ENCODE results near the gene KIAA1217. TPM values are rescaled to one million over a fixed set of nuclear protein-coding genes. Genes with fewer than 3 reads are reported as not detected.

The KIAA1217 gene
- total and polyA plus RNA-seq, 7 experiments from 2014 or later = 0.03 to 2.1 (median 0.15) TPM; not detected in 4

DNA sequence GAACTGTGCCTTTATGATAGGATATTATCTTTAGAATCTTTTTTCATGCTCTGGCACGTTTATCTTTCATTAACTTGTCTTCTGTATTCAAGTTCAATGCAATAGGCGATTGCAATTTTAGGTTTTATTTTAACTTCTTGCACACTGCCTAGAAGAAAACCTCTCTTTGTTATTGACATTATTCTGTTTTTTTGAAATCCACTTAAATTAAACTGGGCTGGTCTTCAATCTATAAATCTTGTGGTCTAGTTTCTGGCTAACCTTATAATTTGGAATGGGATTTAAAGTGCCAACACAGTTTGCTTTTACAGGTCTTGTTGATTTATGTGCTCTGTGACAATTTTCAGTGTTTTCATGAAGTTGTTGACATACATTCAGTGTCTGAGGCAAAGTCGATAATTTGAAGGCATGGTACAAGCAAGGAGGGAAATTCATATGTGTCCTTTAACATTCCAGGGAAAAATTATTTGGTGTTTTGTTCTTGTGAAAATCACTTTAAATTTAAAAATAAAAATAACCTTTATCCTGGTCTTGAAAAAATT lies 240.9 kb downstream of the KIAA1217 start:
- ATAC-seq = no peak
- CTCF ChIA-PET = no interaction called here
- POLR2A ChIA-PET = no interaction called here

DNA sequence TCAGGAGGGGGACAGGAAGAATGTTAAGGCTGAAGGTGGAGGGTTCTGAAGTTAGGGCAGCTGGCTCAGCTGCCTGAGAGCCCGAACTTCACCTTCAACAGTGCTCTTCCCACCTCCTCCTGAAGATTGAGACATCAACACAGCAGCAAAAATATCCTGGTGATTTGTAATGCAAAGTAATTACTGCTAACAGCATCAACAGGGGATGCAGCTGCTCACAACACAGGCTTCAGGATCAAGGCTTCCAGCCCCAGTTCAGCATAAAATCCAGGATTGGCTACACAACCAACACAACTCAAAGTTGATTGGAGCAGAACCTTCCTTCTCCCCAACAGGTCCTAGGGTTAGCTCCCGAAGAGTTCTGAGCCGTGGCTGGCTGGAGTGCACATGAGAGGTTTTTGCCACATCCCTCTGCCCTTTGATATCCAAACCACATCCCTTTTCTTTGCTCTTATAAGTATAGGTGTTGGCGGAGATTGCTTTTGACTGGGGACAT lies 242.4 kb downstream of the KIAA1217 start:
- no peaks in the 10 kb centered on the region for H3K9me3 Mint-ChIP-seq
- no peak overlapping the region for H3K27ac Mint-ChIP-seq
- H3K4me1 Mint-ChIP-seq = peaks cover 7 to 19% (median 9%) of the 10 kb centered on the region in 7 donors
- ChIA-PET POLR2A (no interaction called here), CTCF (no interaction called here)
- Histone ChIP-seq H3K4me1 (ENCODE audit: control insufficient read depth in 2 of 2, insufficient read depth in 2 of 2, low read length in 2 of 2) (peaks cover 3 to 7% of the 10 kb centered on the region in 2 donors), H3K36me3 (ENCODE audit: control insufficient read depth in 2 of 3, insufficient read depth in 3 of 3, low read length in 3 of 3) (no peaks in the 10 kb centered on the region), H3K9me3 (ENCODE audit: control insufficient read depth in 2 of 3, low read length in 3 of 3) (no peaks in the 10 kb centered on the region), H3K27ac (ENCODE audit: low read depth, low read length) (no peak overlapping the region), H3K27me3 (ENCODE audit: control insufficient read depth in 2 of 2, insufficient read depth in 2 of 2, low read length in 2 of 2) (peaks cover 0 to 4% of the 10 kb centered on the region in 2 donors), H3K4me3 (ENCODE audit: low read length) (no peak overlapping the region)
- peaks cover 27 to 46% (median 34%) of the 10 kb centered on the region in 5 donors for H3K27me3 Mint-ChIP-seq
- H3K4me3 Mint-ChIP-seq = peak overlapping the region in 4 of 10 donors; percentile 14 to 23 (median 18)
- DNase-seq = peak in 2 of 9 donors; percentile 5 to 7
- no peak for ATAC-seq
- H3K36me3 Mint-ChIP-seq = no peaks in the 10 kb centered on the region
- intact Hi-C loops (cut with micrococcal nuclease) = no loop called here

More for the DNA sequence above, 240.9 kb downstream of the KIAA1217 start:
- H3K9me3 ChIP-seq (ENCODE audit: control insufficient read depth in 2 of 3, low read length in 3 of 3) = no peaks in the 10 kb centered on the region
- peaks cover 3 to 7% of the 10 kb centered on the region in 2 donors for H3K4me1 ChIP-seq (ENCODE audit: control insufficient read depth in 2 of 2, insufficient read depth in 2 of 2, low read length in 2 of 2)
- H3K9me3 Mint-ChIP-seq = no peaks in the 10 kb centered on the region
- peaks cover 0 to 4% of the 10 kb centered on the region in 2 donors for H3K27me3 ChIP-seq (ENCODE audit: control insufficient read depth in 2 of 2, insufficient read depth in 2 of 2, low read length in 2 of 2)
- no peaks in the 10 kb centered on the region for H3K36me3 ChIP-seq (ENCODE audit: control insufficient read depth in 2 of 3, insufficient read depth in 3 of 3, low read length in 3 of 3)
- peaks cover 7 to 19% (median 9%) of the 10 kb centered on the region in 7 donors for H3K4me1 Mint-ChIP-seq
- DNase-seq = no peak
- H3K27ac ChIP-seq (ENCODE audit: low read depth, low read length) = no peak overlapping the region
- H3K36me3 Mint-ChIP-seq = no peaks in the 10 kb centered on the region
- intact Hi-C loops (cut with micrococcal nuclease) = loop anchor here in 1 of 2 donors (2.0 to 5.0 kb wide), 2 partner anchors 17 to 567 kb away; partner anchors contain the start of genes ENKUR and THNSL1
- H3K4me3 Mint-ChIP-seq = no peak overlapping the region
- H3K4me3 ChIP-seq (ENCODE audit: low read length) = no peak overlapping the region
- H3K27ac Mint-ChIP-seq = no peak overlapping the region
- H3K27me3 Mint-ChIP-seq = peaks cover 18 to 41% (median 26%) of the 10 kb centered on the region in 5 donors

DNA sequence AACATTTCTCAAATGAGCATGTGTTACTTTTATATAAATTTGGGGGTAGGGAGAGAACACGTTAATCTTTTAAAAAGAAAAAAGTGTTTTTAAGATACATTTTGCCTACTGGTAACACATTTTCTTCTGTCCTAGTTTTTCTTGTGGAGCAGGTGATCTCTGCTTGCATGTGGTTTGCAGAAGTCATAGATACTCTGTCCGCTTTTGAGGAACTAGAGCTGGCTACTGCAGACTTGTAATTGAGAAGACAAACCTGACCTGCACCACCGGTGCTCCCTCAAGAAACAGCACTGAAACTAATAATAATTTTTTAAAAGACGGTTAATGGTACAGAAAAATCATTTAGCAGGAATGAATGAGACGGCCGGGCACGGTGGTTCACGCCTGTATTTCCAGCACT lies 243.1 kb downstream of the KIAA1217 start:
- CTCF ChIA-PET = no interaction called here
- DNase-seq = no peak
- Histone ChIP-seq H3K36me3 (ENCODE audit: control insufficient read depth in 2 of 3, insufficient read depth in 3 of 3, low read length in 3 of 3) (no peaks in the 10 kb centered on the region), H3K27ac (ENCODE audit: low read depth, low read length) (no peak overlapping the region), H3K9me3 (ENCODE audit: control insufficient read depth in 2 of 3, low read length in 3 of 3) (no peaks in the 10 kb centered on the region), H3K4me3 (ENCODE audit: low read length) (no peak overlapping the region), H3K27me3 (ENCODE audit: control insufficient read depth in 2 of 2, insufficient read depth in 2 of 2, low read length in 2 of 2) (peaks cover 0 to 4% of the 10 kb centered on the region in 2 donors), H3K4me1 (ENCODE audit: control insufficient read depth in 2 of 2, insufficient read depth in 2 of 2, low read length in 2 of 2) (peaks cover 3 to 7% of the 10 kb centered on the region in 2 donors)
- Mint-ChIP-seq H3K27me3 (peaks cover 24 to 46% (median 36%) of the 10 kb centered on the region in 5 donors), H3K9me3 (peaks cover 0 to under 1% (median 0%) of the 10 kb centered on the region in 11 donors), H3K36me3 (no peaks in the 10 kb centered on the region), H3K4me3 (peak overlapping the region in 3 of 10 donors; percentile 16 to 25 (median 19)), H3K4me1 (peaks cover 7 to 20% (median 9%) of the 10 kb centered on the region in 7 donors), H3K27ac (no peak overlapping the region)
- intact Hi-C loops (cut with micrococcal nuclease) = no loop called here
- POLR2A ChIA-PET = no interaction called here
- ATAC-seq = no peak

DNA sequence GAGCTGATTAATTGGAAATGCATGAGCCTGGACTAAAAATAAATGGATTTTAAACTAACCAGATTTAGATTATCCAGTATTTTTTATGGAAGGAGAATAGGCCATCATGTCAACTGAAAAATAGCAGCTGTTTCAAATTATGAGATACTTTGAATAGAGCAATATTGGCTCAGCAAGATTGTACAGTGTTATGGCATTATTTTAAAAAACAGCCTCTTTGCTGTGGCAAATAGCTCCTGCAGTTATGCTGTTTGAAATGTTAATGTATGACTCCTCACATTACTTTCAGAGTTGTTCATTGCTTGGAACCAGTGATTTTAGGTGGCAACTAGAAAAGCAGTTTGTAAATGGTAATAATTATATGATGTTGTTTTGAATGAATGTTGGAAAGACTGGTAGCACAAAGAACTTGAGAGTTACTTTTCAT lies 244.5 kb downstream of the KIAA1217 start:
- Histone ChIP-seq H3K27me3 (ENCODE audit: control insufficient read depth in 2 of 2, insufficient read depth in 2 of 2, low read length in 2 of 2) (peaks cover 0 to 4% of the 10 kb centered on the region in 2 donors), H3K4me1 (ENCODE audit: control insufficient read depth in 2 of 2, insufficient read depth in 2 of 2, low read length in 2 of 2) (peaks cover 3 to 7% of the 10 kb centered on the region in 2 donors), H3K27ac (ENCODE audit: low read depth, low read length) (no peak overlapping the region), H3K9me3 (ENCODE audit: control insufficient read depth in 2 of 3, low read length in 3 of 3) (no peaks in the 10 kb centered on the region), H3K4me3 (ENCODE audit: low read length) (no peak overlapping the region), H3K36me3 (ENCODE audit: control insufficient read depth in 2 of 3, insufficient read depth in 3 of 3, low read length in 3 of 3) (no peaks in the 10 kb centered on the region)
- Mint-ChIP-seq H3K27me3 (peaks cover 19 to 43% (median 42%) of the 10 kb centered on the region in 5 donors), H3K27ac (no peak overlapping the region), H3K4me1 (peaks cover 7 to 25% (median 9%) of the 10 kb centered on the region in 7 donors), H3K36me3 (no peaks in the 10 kb centered on the region), H3K9me3 (peaks cover 0 to 2% (median 0%) of the 10 kb centered on the region in 11 donors), H3K4me3 (no peak overlapping the region)
- intact Hi-C loops (cut with micrococcal nuclease) = no loop called here
- CTCF ChIA-PET = no interaction called here
- POLR2A ChIA-PET = no interaction called here
- no peak for DNase-seq
- ATAC-seq = no peak

DNA sequence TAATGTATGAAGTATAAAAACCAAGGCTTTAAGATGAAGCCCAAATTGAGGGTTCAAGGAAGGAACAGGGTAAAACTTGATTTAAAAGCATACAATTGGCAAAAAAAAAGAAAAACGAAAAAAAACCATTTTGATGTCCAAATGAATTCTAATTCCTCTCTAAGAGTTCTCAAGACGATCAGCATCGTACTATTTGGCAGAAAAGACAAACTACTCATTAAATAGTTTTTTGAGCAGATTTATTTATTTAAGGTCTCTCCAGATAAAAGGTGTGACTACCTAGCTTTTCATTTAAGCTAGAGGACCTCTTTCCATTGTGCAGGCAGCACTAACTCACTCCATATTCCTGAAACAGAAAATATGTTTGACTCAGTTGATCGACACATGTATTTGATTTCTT lies 245.0 kb downstream of the KIAA1217 start:
- peaks cover 19 to 44% (median 41%) of the 10 kb centered on the region in 5 donors for H3K27me3 Mint-ChIP-seq
- H3K36me3 Mint-ChIP-seq = no peaks in the 10 kb centered on the region
- POLR2A ChIA-PET = no interaction called here
- H3K4me1 Mint-ChIP-seq = peaks cover 7 to 20% (median 9%) of the 10 kb centered on the region in 7 donors
- no peak overlapping the region for H3K4me3 ChIP-seq (ENCODE audit: low read length)
- no peak overlapping the region for H3K4me3 Mint-ChIP-seq
- peaks cover 0 to 4% of the 10 kb centered on the region in 2 donors for H3K27me3 ChIP-seq (ENCODE audit: control insufficient read depth in 2 of 2, insufficient read depth in 2 of 2, low read length in 2 of 2)
- H3K36me3 ChIP-seq (ENCODE audit: control insufficient read depth in 2 of 3, insufficient read depth in 3 of 3, low read length in 3 of 3) = no peaks in the 10 kb centered on the region
- DNase-seq (no peak), ATAC-seq (no peak)
- no peak overlapping the region for H3K27ac Mint-ChIP-seq
- H3K27ac ChIP-seq (ENCODE audit: low read depth, low read length) = no peak overlapping the region
- intact Hi-C loops (cut with micrococcal nuclease) = no loop called here
- peaks cover 0 to 2% (median 0%) of the 10 kb centered on the region in 11 donors for H3K9me3 Mint-ChIP-seq
- no peaks in the 10 kb centered on the region for H3K9me3 ChIP-seq (ENCODE audit: control insufficient read depth in 2 of 3, low read length in 3 of 3)
- CTCF ChIA-PET = no interaction called here
- peaks cover 3 to 7% of the 10 kb centered on the region in 2 donors for H3K4me1 ChIP-seq (ENCODE audit: control insufficient read depth in 2 of 2, insufficient read depth in 2 of 2, low read length in 2 of 2)

DNA sequence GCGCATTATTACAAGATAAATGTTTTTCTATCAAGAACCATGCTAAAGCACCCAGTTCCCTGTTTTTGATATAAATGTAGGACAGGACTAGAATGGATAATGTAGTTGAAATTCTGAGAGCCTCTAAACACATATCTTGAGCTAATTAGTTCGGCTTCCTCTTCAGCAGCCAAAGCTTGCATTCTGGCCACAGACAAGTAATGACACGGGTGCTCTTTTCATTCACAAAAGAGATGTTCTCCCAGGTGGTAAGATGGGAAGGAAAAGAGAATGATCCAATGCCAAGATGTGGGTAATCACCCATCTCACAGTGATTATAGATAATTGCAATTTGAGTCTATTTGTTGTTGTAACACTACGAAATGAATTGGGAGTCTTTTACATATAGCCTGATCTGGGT lies 246.5 kb downstream of the KIAA1217 start:
- Histone ChIP-seq H3K9me3 (ENCODE audit: control insufficient read depth in 2 of 3, low read length in 3 of 3) (no peaks in the 10 kb centered on the region), H3K4me3 (ENCODE audit: low read length) (no peak overlapping the region), H3K27me3 (ENCODE audit: control insufficient read depth in 2 of 2, insufficient read depth in 2 of 2, low read length in 2 of 2) (peaks cover 0 to 4% of the 10 kb centered on the region in 2 donors), H3K27ac (ENCODE audit: low read depth, low read length) (no peak overlapping the region), H3K4me1 (ENCODE audit: control insufficient read depth in 2 of 2, insufficient read depth in 2 of 2, low read length in 2 of 2) (peaks cover 3 to 7% of the 10 kb centered on the region in 2 donors), H3K36me3 (ENCODE audit: control insufficient read depth in 2 of 3, insufficient read depth in 3 of 3, low read length in 3 of 3) (no peaks in the 10 kb centered on the region)
- H3K4me1 Mint-ChIP-seq = peaks cover 6 to 14% (median 9%) of the 10 kb centered on the region in 7 donors
- peaks cover 0 to 2% (median 0%) of the 10 kb centered on the region in 11 donors for H3K9me3 Mint-ChIP-seq
- ChIA-PET CTCF (no interaction called here), POLR2A (no interaction called here)
- no peak overlapping the region for H3K4me3 Mint-ChIP-seq
- H3K27me3 Mint-ChIP-seq = peaks cover 24 to 42% (median 40%) of the 10 kb centered on the region in 5 donors
- intact Hi-C loops (cut with micrococcal nuclease) = no loop called here
- ATAC-seq (no peak), DNase-seq (no peak)
- no peak overlapping the region for H3K27ac Mint-ChIP-seq
- H3K36me3 Mint-ChIP-seq = no peaks in the 10 kb centered on the region

DNA sequence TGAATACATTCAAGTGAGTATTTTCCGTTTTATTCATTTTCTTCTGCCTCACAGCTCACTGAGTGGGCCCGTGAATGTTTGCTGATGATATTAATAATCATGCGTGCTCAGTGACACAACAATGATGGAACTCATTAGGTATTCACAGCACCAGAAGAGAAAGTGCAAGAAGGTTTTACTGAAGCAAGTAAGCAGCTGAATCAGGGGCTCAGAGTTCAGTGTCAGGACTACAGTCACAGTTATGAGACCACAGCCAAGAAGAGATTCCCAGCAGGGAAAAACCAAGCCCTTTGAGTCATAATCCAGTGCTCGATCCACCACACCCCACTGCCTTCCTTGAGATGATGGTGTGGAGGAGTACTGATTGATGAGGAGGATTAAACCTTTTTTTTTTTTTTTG lies 247.4 kb downstream of the KIAA1217 start:
- no peaks in the 10 kb centered on the region for H3K9me3 ChIP-seq (ENCODE audit: control insufficient read depth in 2 of 3, low read length in 3 of 3)
- peaks cover 0 to 3% (median 0%) of the 10 kb centered on the region in 11 donors for H3K9me3 Mint-ChIP-seq
- no peaks in the 10 kb centered on the region for H3K36me3 Mint-ChIP-seq
- no peak overlapping the region for H3K4me3 Mint-ChIP-seq
- H3K36me3 ChIP-seq (ENCODE audit: control insufficient read depth in 2 of 3, insufficient read depth in 3 of 3, low read length in 3 of 3) = no peaks in the 10 kb centered on the region
- peaks cover 3 to 7% of the 10 kb centered on the region in 2 donors for H3K4me1 ChIP-seq (ENCODE audit: control insufficient read depth in 2 of 2, insufficient read depth in 2 of 2, low read length in 2 of 2)
- peaks cover 7 to 14% (median 8%) of the 10 kb centered on the region in 7 donors for H3K4me1 Mint-ChIP-seq
- ATAC-seq = no peak
- peaks cover 24 to 41% (median 37%) of the 10 kb centered on the region in 5 donors for H3K27me3 Mint-ChIP-seq
- H3K27ac ChIP-seq (ENCODE audit: low read depth, low read length) = no peak overlapping the region
- H3K27ac Mint-ChIP-seq = no peak overlapping the region
- DNase-seq = no peak
- POLR2A ChIA-PET = no interaction called here
- peaks cover 0 to 4% of the 10 kb centered on the region in 2 donors for H3K27me3 ChIP-seq (ENCODE audit: control insufficient read depth in 2 of 2, insufficient read depth in 2 of 2, low read length in 2 of 2)
- H3K4me3 ChIP-seq (ENCODE audit: low read length) = no peak overlapping the region
- CTCF ChIA-PET = no interaction called here
- intact Hi-C loops (cut with micrococcal nuclease) = no loop called here
